ENCODE measurements around the gene CADM2.

Gene CADM2

GRCh38 chr3:85288257-85288656 is 329.5 kb downstream of the CADM2 start:
- no peak for TF ChIP-seq CTCF (conservative IDR thresholded peaks at IDR 0.05; ENCODE audit: low read depth, low read length)
- DNase-seq (ENCODE audit: low read depth): no peak
- H3K4me3 ChIP-seq (ENCODE audit: low read length): no peak overlapping the region

DNA sequence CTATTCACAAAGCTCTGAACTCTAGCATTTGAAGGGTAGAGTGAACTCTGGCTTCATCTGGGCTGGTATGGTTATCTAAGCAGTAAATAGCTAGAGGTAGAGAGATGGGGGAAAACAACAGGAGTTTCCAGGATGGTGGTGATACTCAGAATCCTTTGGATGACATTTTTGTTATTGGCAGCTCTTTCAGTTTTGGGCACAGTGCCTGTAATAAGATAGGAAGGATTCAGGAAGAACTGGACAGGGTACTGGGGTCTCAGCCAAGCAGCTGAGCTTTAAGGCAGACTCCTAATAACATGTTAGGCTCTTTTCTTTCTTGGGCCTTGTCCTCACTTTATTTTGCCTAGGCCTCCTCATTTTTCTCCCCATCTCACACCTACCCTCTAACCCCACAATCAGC is 338.5 kb downstream of the CADM2 start:
- no peak for TF ChIP-seq CTCF (conservative IDR thresholded peaks at IDR 0.05; ENCODE audit: low read depth, low read length)
- no peak for DNase-seq (ENCODE audit: low read depth)

DNA sequence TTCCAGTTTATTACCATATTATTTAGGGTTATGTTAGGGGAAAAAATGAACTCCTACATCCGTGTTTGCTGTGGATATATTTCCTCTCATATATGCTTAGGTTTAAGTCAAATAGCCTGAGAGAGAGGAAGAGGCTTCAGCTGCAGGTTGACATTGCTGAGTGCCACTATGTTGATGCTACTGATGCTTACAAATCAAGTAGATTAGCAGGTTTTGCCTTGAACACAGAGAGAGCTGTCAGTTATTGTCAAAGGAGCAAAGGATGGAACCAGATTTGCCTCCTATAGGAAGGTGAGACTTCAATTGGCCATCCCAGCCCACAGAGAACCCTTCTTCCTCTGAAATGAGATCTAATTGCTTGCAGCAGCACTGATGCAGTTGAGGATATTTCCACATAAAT is 339.2 kb downstream of the CADM2 start:
- no peak overlapping the region for H3K4me3 ChIP-seq (ENCODE audit: low read length)
- no peak for TF ChIP-seq CTCF (conservative IDR thresholded peaks at IDR 0.05; ENCODE audit: low read depth, low read length)
- DNase-seq (ENCODE audit: low read depth): no peak

More for the DNA sequence above, 338.5 kb downstream of the CADM2 start:
- no peak overlapping the region for H3K4me3 ChIP-seq (ENCODE audit: low read length)

GRCh38 chr3:85303156-85303555 is 344.4 kb downstream of the CADM2 start:
- DNase-seq (ENCODE audit: low read depth): no peak
- no peak for TF ChIP-seq CTCF (conservative IDR thresholded peaks at IDR 0.05; ENCODE audit: low read depth, low read length)
- H3K4me3 ChIP-seq (ENCODE audit: low read length): no peak overlapping the region

GRCh38 chr3:85304360-85304964 is 345.7 kb downstream of the CADM2 start:
- H3K4me3 ChIP-seq (ENCODE audit: low read length): no peak overlapping the region
- no peak for DNase-seq (ENCODE audit: low read depth)
- peak; percentile 48 for TF ChIP-seq CTCF (conservative IDR thresholded peaks at IDR 0.05; ENCODE audit: low read depth, low read length)

- no peak for TF ChIP-seq CTCF (conservative IDR thresholded peaks at IDR 0.05; ENCODE audit: low read depth, low read length)
- DNase-seq (ENCODE audit: low read depth): no peak
- no peak overlapping the region for H3K4me3 ChIP-seq (ENCODE audit: low read length)
Observed at GRCh38 chr3:85312331-85312730, 353.5 kb downstream of the CADM2 start.

- TF ChIP-seq CTCF (conservative IDR thresholded peaks at IDR 0.05; ENCODE audit: low read depth, low read length): no peak
- no peak for DNase-seq (ENCODE audit: low read depth)
- no peak overlapping the region for H3K4me3 ChIP-seq (ENCODE audit: low read length)
Observed at GRCh38 chr3:85313380-85313779, 354.6 kb downstream of the CADM2 start.
